ENCODE data around the gene NLGN1.
"Not testable (repeated sequence)": the region's sequence is repeated elsewhere in the genome, so short reads cannot be mapped to it uniquely, and the experiment has no call there.

Gene NLGN1

GRCh38 chr3:174204765-174205164 lies 807.2 kb downstream of the NLGN1 start:
- Histone ChIP-seq H3K9me3 (ENCODE audit: control insufficient read depth, insufficient read depth, low read length) (no peaks in the 10 kb centered on the region), H3K27ac (ENCODE audit: low read depth, low read length) (no peak overlapping the region), H3K4me1 (ENCODE audit: control insufficient read depth, insufficient read depth, low read length) (peaks cover 12% of the 10 kb centered on the region), H3K4me3 (ENCODE audit: low read depth, low read length) (no peak overlapping the region), H3K9ac (ENCODE audit: low read depth, low read length) (no peak overlapping the region), H3K27me3 (ENCODE audit: control insufficient read depth, insufficient read depth, low read length) (no peaks in the 10 kb centered on the region), H3K36me3 (ENCODE audit: control insufficient read depth, insufficient read depth, low read length) (no peaks in the 10 kb centered on the region)

- Histone ChIP-seq H3K27me3 (ENCODE audit: control insufficient read depth, insufficient read depth, low read length) (no peaks in the 10 kb centered on the region), H3K36me3 (ENCODE audit: control insufficient read depth, insufficient read depth, low read length) (no peaks in the 10 kb centered on the region), H3K4me1 (ENCODE audit: control insufficient read depth, insufficient read depth, low read length) (peaks cover 9% of the 10 kb centered on the region), H3K27ac (ENCODE audit: low read depth, low read length) (no peak overlapping the region), H3K9ac (ENCODE audit: low read depth, low read length) (no peak overlapping the region), H3K4me3 (ENCODE audit: low read depth, low read length) (no peak overlapping the region), H3K9me3 (ENCODE audit: control insufficient read depth, insufficient read depth, low read length) (no peaks in the 10 kb centered on the region)
Observed at GRCh38 chr3:174206607-174207192, 809.2 kb downstream of the NLGN1 start.

- Histone ChIP-seq H3K27me3 (ENCODE audit: control insufficient read depth, insufficient read depth, low read length) (no peaks in the 10 kb centered on the region), H3K4me3 (ENCODE audit: low read depth, low read length) (no peak overlapping the region)
Observed at GRCh38 chr3:174208161-174208560, 810.6 kb downstream of the NLGN1 start.

GRCh38 chr3:174211896-174212295 lies 814.4 kb downstream of the NLGN1 start:
- peaks cover 10% of the 10 kb centered on the region; the same call in 1 of the 2 replicates for H3K4me1 ChIP-seq (ENCODE audit: control insufficient read depth, insufficient read depth, low read length)
- not testable (repeated sequence) for H3K9ac ChIP-seq (ENCODE audit: low read depth, low read length)

More at GRCh38 chr3:174208161-174208560, 810.6 kb downstream of the NLGN1 start:
- H3K9ac ChIP-seq (ENCODE audit: low read depth, low read length) = no peak overlapping the region
- H3K4me1 ChIP-seq (ENCODE audit: control insufficient read depth, insufficient read depth, low read length) = no peaks in the 10 kb centered on the region
- H3K9me3 ChIP-seq (ENCODE audit: control insufficient read depth, insufficient read depth, low read length) = 0 out of 2 replicates have a peak, but pooled peaks cover 4% of the 10 kb centered on the region
- H3K27ac ChIP-seq (ENCODE audit: low read depth, low read length) = no peak overlapping the region
- H3K36me3 ChIP-seq (ENCODE audit: control insufficient read depth, insufficient read depth, low read length) = no peaks in the 10 kb centered on the region

GRCh38 chr3:174215456-174215855 lies 817.9 kb downstream of the NLGN1 start:
- H3K4me3 ChIP-seq (ENCODE audit: low read depth, low read length) = no peak overlapping the region
- H3K9me3 ChIP-seq (ENCODE audit: control insufficient read depth, insufficient read depth, low read length) = 0 out of 2 replicates have a peak, but pooled peaks cover 4% of the 10 kb centered on the region
- H3K27me3 ChIP-seq (ENCODE audit: control insufficient read depth, insufficient read depth, low read length) = no peaks in the 10 kb centered on the region

More at GRCh38 chr3:174211896-174212295, 814.4 kb downstream of the NLGN1 start:
- not testable (repeated sequence) for H3K27ac ChIP-seq (ENCODE audit: low read depth, low read length); H3K9me3 ChIP-seq (ENCODE audit: control insufficient read depth, insufficient read depth, low read length); H3K27me3 ChIP-seq (ENCODE audit: control insufficient read depth, insufficient read depth, low read length); H3K36me3 ChIP-seq (ENCODE audit: control insufficient read depth, insufficient read depth, low read length); H3K4me3 ChIP-seq (ENCODE audit: low read depth, low read length)

GRCh38 chr3:174216019-174216418 lies 818.5 kb downstream of the NLGN1 start:
- Histone ChIP-seq H3K9me3 (ENCODE audit: control insufficient read depth, insufficient read depth, low read length) (0 out of 2 replicates have a peak, but pooled peaks cover 4% of the 10 kb centered on the region), H3K4me1 (ENCODE audit: control insufficient read depth, insufficient read depth, low read length) (peaks cover 15% of the 10 kb centered on the region; the same call in 1 of the 2 replicates), H3K4me3 (ENCODE audit: low read depth, low read length) (no peak overlapping the region), H3K27me3 (ENCODE audit: control insufficient read depth, insufficient read depth, low read length) (no peaks in the 10 kb centered on the region), H3K36me3 (ENCODE audit: control insufficient read depth, insufficient read depth, low read length) (no peaks in the 10 kb centered on the region), H3K27ac (ENCODE audit: low read depth, low read length) (no peak overlapping the region), H3K9ac (ENCODE audit: low read depth, low read length) (no peak overlapping the region)

More at GRCh38 chr3:174215456-174215855, 817.9 kb downstream of the NLGN1 start:
- no peak overlapping the region for H3K9ac ChIP-seq (ENCODE audit: low read depth, low read length)
- H3K36me3 ChIP-seq (ENCODE audit: control insufficient read depth, insufficient read depth, low read length) = no peaks in the 10 kb centered on the region
- H3K27ac ChIP-seq (ENCODE audit: low read depth, low read length) = no peak overlapping the region
- peaks cover 15% of the 10 kb centered on the region; the same call in 1 of the 2 replicates for H3K4me1 ChIP-seq (ENCODE audit: control insufficient read depth, insufficient read depth, low read length)

- no peak overlapping the region for H3K4me3 ChIP-seq (ENCODE audit: low read depth, low read length)
- 0 out of 2 replicates have a peak, but pooled peaks cover 4% of the 10 kb centered on the region for H3K9me3 ChIP-seq (ENCODE audit: control insufficient read depth, insufficient read depth, low read length)
- H3K9ac ChIP-seq (ENCODE audit: low read depth, low read length) = no peak overlapping the region
- no peaks in the 10 kb centered on the region for H3K36me3 ChIP-seq (ENCODE audit: control insufficient read depth, insufficient read depth, low read length)
- peaks cover 15% of the 10 kb centered on the region; the same call in 1 of the 2 replicates for H3K4me1 ChIP-seq (ENCODE audit: control insufficient read depth, insufficient read depth, low read length)
- H3K27me3 ChIP-seq (ENCODE audit: control insufficient read depth, insufficient read depth, low read length) = no peaks in the 10 kb centered on the region
- H3K27ac ChIP-seq (ENCODE audit: low read depth, low read length) = no peak overlapping the region
Observed at GRCh38 chr3:174216946-174217718, 819.6 kb downstream of the NLGN1 start.

- no peaks in the 10 kb centered on the region for H3K27me3 ChIP-seq (ENCODE audit: control insufficient read depth, insufficient read depth, low read length)
- no peak overlapping the region for H3K27ac ChIP-seq (ENCODE audit: low read depth, low read length)
- H3K4me1 ChIP-seq (ENCODE audit: control insufficient read depth, insufficient read depth, low read length) = peaks cover 15% of the 10 kb centered on the region; the same call in 1 of the 2 replicates
- no peaks in the 10 kb centered on the region for H3K9me3 ChIP-seq (ENCODE audit: control insufficient read depth, insufficient read depth, low read length)
- no peaks in the 10 kb centered on the region for H3K36me3 ChIP-seq (ENCODE audit: control insufficient read depth, insufficient read depth, low read length)
- no peak overlapping the region for H3K9ac ChIP-seq (ENCODE audit: low read depth, low read length)
- H3K4me3 ChIP-seq (ENCODE audit: low read depth, low read length) = no peak overlapping the region
Observed at GRCh38 chr3:174218016-174218415, 820.5 kb downstream of the NLGN1 start.

- no peak overlapping the region for H3K27ac ChIP-seq (ENCODE audit: low read depth, low read length)
- H3K4me1 ChIP-seq (ENCODE audit: control insufficient read depth, insufficient read depth, low read length) = peaks cover 12% of the 10 kb centered on the region; the same call in 1 of the 2 replicates
- H3K27me3 ChIP-seq (ENCODE audit: control insufficient read depth, insufficient read depth, low read length) = no peaks in the 10 kb centered on the region
- H3K36me3 ChIP-seq (ENCODE audit: control insufficient read depth, insufficient read depth, low read length) = no peaks in the 10 kb centered on the region
- no peak overlapping the region for H3K4me3 ChIP-seq (ENCODE audit: low read depth, low read length)
- H3K9me3 ChIP-seq (ENCODE audit: control insufficient read depth, insufficient read depth, low read length) = no peaks in the 10 kb centered on the region
- H3K9ac ChIP-seq (ENCODE audit: low read depth, low read length) = no peak overlapping the region
Observed at GRCh38 chr3:174219738-174220137, 822.2 kb downstream of the NLGN1 start.

GRCh38 chr3:174220775-174221554 lies 823.4 kb downstream of the NLGN1 start:
- H3K27ac ChIP-seq (ENCODE audit: low read depth, low read length) = no peak overlapping the region

More at GRCh38 chr3:174220775-174221554, 823.4 kb downstream of the NLGN1 start:
- Histone ChIP-seq H3K4me1 (ENCODE audit: control insufficient read depth, insufficient read depth, low read length) (peaks cover 5% of the 10 kb centered on the region; the same call in 1 of the 2 replicates), H3K9me3 (ENCODE audit: control insufficient read depth, insufficient read depth, low read length) (no peaks in the 10 kb centered on the region), H3K4me3 (ENCODE audit: low read depth, low read length) (no peak overlapping the region), H3K27me3 (ENCODE audit: control insufficient read depth, insufficient read depth, low read length) (no peaks in the 10 kb centered on the region), H3K9ac (ENCODE audit: low read depth, low read length) (no peak overlapping the region), H3K36me3 (ENCODE audit: control insufficient read depth, insufficient read depth, low read length) (no peaks in the 10 kb centered on the region)
